RWPE2 (cell line): ENCODE results near the gene GAS2L2.
A peak's percentile ranks its signal among the peaks of the same experiment; 100 is the strongest.

Source experiments
- ATAC-seq: fragments of 200-7000 bp; cut with Tn5 transposase; 3 replicates; pipeline ENCODE4 v1.9.1; 2021; ENCODE audit warnings: low read depth
- DNase-seq: peaks from one replicate; pipeline ENCODE4 v3.0.0-alpha.2; 2020; ENCODE audit warnings: low spot score
- H3K27ac ChIP-seq: fragments of 450-650 bp; 2 replicates; pipeline ENCODE4 v1.5.1; 2017; ENCODE audit warnings: mild to moderate bottlenecking; ENCODE audit not compliant: poor library complexity, severe bottlenecking
- H3K27me3 ChIP-seq: fragments of 250-450 bp; sonication (Bioruptor Pico); 2 replicates; pipeline ENCODE4 v1.5.1; 2021; ENCODE audit warnings: mild to moderate bottlenecking, moderate library complexity; ENCODE audit not compliant: insufficient read depth, poor library complexity, severe bottlenecking
- H3K36me3 ChIP-seq: fragments of 250-450 bp; sonication (Bioruptor Pico); 2 replicates; pipeline ENCODE4 v1.5.1; 2020; ENCODE audit warnings: low read depth, mild to moderate bottlenecking, moderate library complexity
- H3K4me1 ChIP-seq: fragments of 250-450 bp; sonication (Bioruptor Pico); 2 replicates; pipeline ENCODE4 v1.5.1; 2021; ENCODE audit warnings: mild to moderate bottlenecking, moderate library complexity; ENCODE audit not compliant: insufficient read depth, poor library complexity, severe bottlenecking
- H3K4me3 ChIP-seq: fragments of 250-450 bp; sonication (Bioruptor Pico); 2 replicates; pipeline ENCODE4 v1.5.1; 2021; ENCODE audit warnings: mild to moderate bottlenecking, moderate library complexity; ENCODE audit not compliant: severe bottlenecking
- H3K9me3 ChIP-seq: fragments of 250-450 bp; sonication (Bioruptor Pico); 2 replicates; pipeline ENCODE4 v1.5.1; 2021; ENCODE audit warnings: mild to moderate bottlenecking, moderate library complexity; ENCODE audit not compliant: severe bottlenecking
- TF ChIP-seq, protein P1 (sequence below): fragments of 450-650 bp; IDR thresholded peaks from one replicate; pipeline ENCODE4 v1.5.1; 2017; ENCODE audit warnings: mild to moderate bottlenecking, moderate library complexity; ENCODE audit not compliant: poor library complexity, severe bottlenecking

GAS2L2 gene

DNA sequence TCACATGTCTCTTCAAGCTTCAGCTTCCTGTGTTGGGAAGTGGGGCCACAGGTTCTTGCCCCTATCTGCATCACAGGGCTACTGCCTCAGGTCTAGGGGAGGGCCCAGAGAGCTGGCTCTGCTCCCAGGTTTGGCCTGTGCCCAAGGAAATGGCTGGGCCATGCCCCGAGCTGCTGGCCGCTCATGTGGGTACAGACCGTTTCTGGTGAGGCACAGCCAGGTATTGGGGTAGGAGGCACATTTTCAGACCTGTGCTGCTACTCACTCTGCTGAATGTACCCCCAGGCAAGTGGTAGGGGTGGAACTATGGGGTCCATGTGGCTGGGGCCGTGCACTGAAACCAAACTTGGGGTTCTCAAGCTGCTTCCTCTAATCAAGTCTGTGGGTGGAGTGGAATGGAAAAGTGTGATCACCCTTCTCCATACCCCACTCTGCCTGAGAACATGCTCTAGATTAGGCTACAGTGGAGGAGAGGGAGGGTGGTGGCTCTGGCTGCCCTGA is 4.6 kb downstream of the GAS2L2 start:
- Histone ChIP-seq H3K9me3 (no peaks in the 10 kb centered on the region), H3K27me3 (no peaks in the 10 kb centered on the region), H3K36me3 (no peaks in the 10 kb centered on the region), H3K4me3 (no peak overlapping the region), H3K4me1 (peaks cover 10% of the 10 kb centered on the region), H3K27ac (no peak overlapping the region)
- ATAC-seq (peak; percentile 54), DNase-seq (no peak)
- TF ChIP-seq, protein P1, sequence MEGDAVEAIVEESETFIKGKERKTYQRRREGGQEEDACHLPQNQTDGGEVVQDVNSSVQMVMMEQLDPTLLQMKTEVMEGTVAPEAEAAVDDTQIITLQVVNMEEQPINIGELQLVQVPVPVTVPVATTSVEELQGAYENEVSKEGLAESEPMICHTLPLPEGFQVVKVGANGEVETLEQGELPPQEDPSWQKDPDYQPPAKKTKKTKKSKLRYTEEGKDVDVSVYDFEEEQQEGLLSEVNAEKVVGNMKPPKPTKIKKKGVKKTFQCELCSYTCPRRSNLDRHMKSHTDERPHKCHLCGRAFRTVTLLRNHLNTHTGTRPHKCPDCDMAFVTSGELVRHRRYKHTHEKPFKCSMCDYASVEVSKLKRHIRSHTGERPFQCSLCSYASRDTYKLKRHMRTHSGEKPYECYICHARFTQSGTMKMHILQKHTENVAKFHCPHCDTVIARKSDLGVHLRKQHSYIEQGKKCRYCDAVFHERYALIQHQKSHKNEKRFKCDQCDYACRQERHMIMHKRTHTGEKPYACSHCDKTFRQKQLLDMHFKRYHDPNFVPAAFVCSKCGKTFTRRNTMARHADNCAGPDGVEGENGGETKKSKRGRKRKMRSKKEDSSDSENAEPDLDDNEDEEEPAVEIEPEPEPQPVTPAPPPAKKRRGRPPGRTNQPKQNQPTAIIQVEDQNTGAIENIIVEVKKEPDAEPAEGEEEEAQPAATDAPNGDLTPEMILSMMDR = no peak

- no peaks in the 10 kb centered on the region for H3K9me3 ChIP-seq
- TF ChIP-seq, protein P1 = peak; percentile 90
- ATAC-seq = peak; percentile 78
- H3K36me3 ChIP-seq = no peaks in the 10 kb centered on the region
- peaks cover 5% of the 10 kb centered on the region for H3K27me3 ChIP-seq
- no peak overlapping the region for H3K4me3 ChIP-seq
- peaks cover 10% of the 10 kb centered on the region for H3K4me1 ChIP-seq
- DNase-seq = no peak
- H3K27ac ChIP-seq = no peak overlapping the region
These were observed 5.5 kb downstream of the GAS2L2 start for GRCh38 chr17:35747540-35748017.

DNA sequence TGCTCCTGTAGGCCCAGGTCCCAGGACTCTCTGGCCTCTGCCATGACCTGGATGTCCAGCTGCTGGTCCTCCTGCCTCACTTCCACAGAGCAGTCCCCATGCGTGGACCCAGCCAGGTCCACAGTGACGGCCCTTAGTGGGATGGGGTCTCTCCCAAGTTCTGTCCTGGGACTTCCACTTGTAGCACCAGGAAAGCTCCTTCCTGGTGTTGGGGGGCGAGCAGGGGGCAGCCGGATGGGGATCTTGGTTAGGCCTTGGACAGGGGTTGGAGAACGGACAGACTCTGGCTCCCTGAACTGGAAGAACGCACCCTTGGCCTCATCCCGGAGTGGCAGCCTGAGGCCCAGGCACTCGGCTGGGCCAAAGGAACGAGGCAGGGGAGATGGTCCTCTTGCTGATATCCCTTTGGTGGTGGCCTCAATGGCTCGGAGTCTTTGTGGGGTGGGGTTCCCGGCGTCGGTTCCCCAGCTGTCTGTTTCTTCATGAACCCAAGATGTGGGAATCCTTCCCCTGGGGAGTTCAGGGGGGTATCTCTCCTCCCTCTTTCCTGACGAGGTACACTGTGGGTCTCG is 7.2 kb downstream of the GAS2L2 start:
- Histone ChIP-seq H3K4me3 (no peak overlapping the region), H3K4me1 (peaks cover 10% of the 10 kb centered on the region), H3K27ac (no peak overlapping the region), H3K36me3 (no peaks in the 10 kb centered on the region), H3K9me3 (no peaks in the 10 kb centered on the region), H3K27me3 (peaks cover 22% of the 10 kb centered on the region)
- DNase-seq (no peak), ATAC-seq (no peak)
- TF ChIP-seq, protein P1 = no peak

DNA sequence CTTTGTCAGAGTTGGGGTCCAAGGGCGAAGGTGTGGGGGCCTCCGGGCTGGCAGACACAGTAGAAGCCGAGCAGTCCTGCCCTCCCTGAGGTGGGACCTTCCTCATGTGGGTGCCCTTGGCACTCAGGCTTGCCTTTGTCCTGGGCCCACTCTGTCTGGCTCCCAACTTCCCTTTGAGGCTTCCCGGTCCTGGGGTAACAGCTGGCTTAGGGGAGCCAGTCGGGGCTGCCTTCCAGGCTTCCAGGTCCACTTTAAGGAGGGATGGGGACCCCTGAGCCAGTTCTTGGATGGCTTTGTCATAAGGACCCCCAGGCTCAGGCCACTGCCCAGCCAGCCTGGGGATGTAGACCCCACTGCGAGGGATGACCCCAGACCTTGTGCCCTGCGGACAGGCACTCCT is 7.8 kb downstream of the GAS2L2 start:
- peaks cover 28% of the 10 kb centered on the region for H3K27me3 ChIP-seq
- ATAC-seq = no peak

DNA sequence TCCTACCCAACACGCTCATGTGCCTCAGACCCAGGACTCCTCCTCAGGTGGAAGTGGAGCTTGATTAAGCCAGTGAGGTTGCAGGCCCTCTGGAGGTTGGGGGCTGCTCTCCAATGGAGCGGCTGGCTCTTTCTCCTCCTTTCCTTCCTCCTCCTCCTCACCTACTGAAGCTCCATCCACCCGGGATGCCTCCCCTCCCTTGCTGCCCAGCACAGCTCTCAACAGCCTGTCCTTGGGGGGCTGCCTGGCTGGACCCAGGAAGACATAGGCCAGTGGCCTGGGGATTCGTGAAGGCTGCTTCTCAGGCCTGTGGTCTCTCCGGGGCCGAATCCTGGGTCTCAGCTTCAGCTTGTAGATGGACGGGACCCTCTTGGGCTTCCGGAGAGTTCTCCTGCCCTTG is 8.2 kb downstream of the GAS2L2 start:
- no peaks in the 10 kb centered on the region for H3K36me3 ChIP-seq
- no peak overlapping the region for H3K27ac ChIP-seq
- DNase-seq = no peak
- no peaks in the 10 kb centered on the region for H3K9me3 ChIP-seq
- no peak overlapping the region for H3K4me3 ChIP-seq
- no peak for ATAC-seq
- H3K4me1 ChIP-seq = peaks cover 10% of the 10 kb centered on the region
- H3K27me3 ChIP-seq = peaks cover 32% of the 10 kb centered on the region
- TF ChIP-seq, protein P1 = no peak

More for the DNA sequence above, 7.8 kb downstream of the GAS2L2 start:
- Histone ChIP-seq H3K36me3 (no peaks in the 10 kb centered on the region), H3K4me1 (peaks cover 10% of the 10 kb centered on the region), H3K4me3 (no peak overlapping the region), H3K27ac (no peak overlapping the region), H3K9me3 (no peaks in the 10 kb centered on the region)
- no peak for DNase-seq
- TF ChIP-seq, protein P1 = no peak
